GM21447 (cell line): ENCODE data around the gene GREB1.

Source experiments
- ATAC-seq: cut with Tn5 transposase; IDR thresholded peaks from one replicate; pipeline ENCODE4 v1.9.1; 2021; ENCODE audit not compliant: unreplicated experiment

GREB1 gene

GRCh38 chr2:11559066-11559785, 25.4 kb downstream of the GREB1 start:
- no peak for ATAC-seq

GRCh38 chr2:11559786-11560155, 25.9 kb downstream of the GREB1 start:
- ATAC-seq = no peak

- no peak for ATAC-seq
These were observed 27.0 kb downstream of the GREB1 start for GRCh38 chr2:11560806-11561205.

- no peak for ATAC-seq
These were observed 28.2 kb downstream of the GREB1 start for GRCh38 chr2:11562011-11562410.

- ATAC-seq = no peak
These were observed 28.6 kb downstream of the GREB1 start for GRCh38 chr2:11562476-11562875.

- ATAC-seq = no peak
These were observed 30.2 kb downstream of the GREB1 start for GRCh38 chr2:11563784-11564666.

GRCh38 chr2:11564816-11565567, 31.1 kb downstream of the GREB1 start:
- no peak for ATAC-seq

- ATAC-seq = no peak
These were observed 32.5 kb downstream of the GREB1 start for GRCh38 chr2:11566383-11566782.

GRCh38 chr2:11567631-11568031, 33.8 kb downstream of the GREB1 start:
- no peak for ATAC-seq

- ATAC-seq = no peak
These were observed 34.6 kb downstream of the GREB1 start for GRCh38 chr2:11568436-11568835.

GRCh38 chr2:11569636-11570035, 35.8 kb downstream of the GREB1 start:
- ATAC-seq = no peak

- no peak for ATAC-seq
These were observed 37.3 kb downstream of the GREB1 start for GRCh38 chr2:11571170-11571569.

GRCh38 chr2:11572996-11573395, 39.2 kb downstream of the GREB1 start:
- no peak for ATAC-seq

- ATAC-seq = no peak
These were observed 39.8 kb downstream of the GREB1 start for GRCh38 chr2:11573418-11574175.

- no peak for ATAC-seq
These were observed 40.6 kb downstream of the GREB1 start for GRCh38 chr2:11574176-11575046.

- ATAC-seq = no peak
These were observed 42.6 kb downstream of the GREB1 start for GRCh38 chr2:11576398-11576797.

- no peak for ATAC-seq
These were observed 43.4 kb downstream of the GREB1 start for GRCh38 chr2:11577101-11577883.

- no peak for ATAC-seq
These were observed 44.5 kb downstream of the GREB1 start for GRCh38 chr2:11578081-11578948.
